ENCODE data around the gene IQGAP2.

IQGAP2 gene

GRCh38 chr5:76372323-76373054 is 30.6 kb upstream of the IQGAP2 start:
- Histone ChIP-seq H3K27me3 (replicated peaks) (no peaks in the 10 kb centered on the region), H3K36me3 (replicated peaks) (no peaks in the 10 kb centered on the region), H3K27ac (no peak overlapping the region), H3K4me3 (ENCODE audit: low read depth, low read length) (no peak overlapping the region)
- peak; percentile 93 for DNase-seq
- in situ Hi-C loops (cut with HindIII; ENCODE audit: low pct_ligation_motif_present, low sequenced_read_pairs) = no loop called here
- no peak for TF ChIP-seq CTCF (IDR thresholded peaks at IDR 0.05; ENCODE audit: low read depth, low read length, missing control alignments)

GRCh38 chr5:76376148-76376865 is 26.8 kb upstream of the IQGAP2 start:
- Histone ChIP-seq H3K27ac (no peak overlapping the region), H3K4me3 (ENCODE audit: low read depth, low read length) (no peak overlapping the region), H3K36me3 (replicated peaks) (no peaks in the 10 kb centered on the region), H3K27me3 (replicated peaks) (no peaks in the 10 kb centered on the region)
- DNase-seq = peak; percentile 53
- TF ChIP-seq CTCF (IDR thresholded peaks at IDR 0.05; ENCODE audit: low read depth, low read length, missing control alignments) = no peak
- in situ Hi-C loops (cut with HindIII; ENCODE audit: low pct_ligation_motif_present, low sequenced_read_pairs) = no loop called here

- H3K36me3 ChIP-seq (replicated peaks) = no peaks in the 10 kb centered on the region
- H3K27ac ChIP-seq = no peak overlapping the region
- H3K4me3 ChIP-seq (ENCODE audit: low read depth, low read length) = no peak overlapping the region
- in situ Hi-C loops (cut with HindIII; ENCODE audit: low pct_ligation_motif_present, low sequenced_read_pairs) = no loop called here
- TF ChIP-seq CTCF (IDR thresholded peaks at IDR 0.05; ENCODE audit: low read depth, low read length, missing control alignments) = no peak
- DNase-seq = no peak
- H3K27me3 ChIP-seq (replicated peaks) = no peaks in the 10 kb centered on the region
These were observed 26.2 kb upstream of the IQGAP2 start for GRCh38 chr5:76376866-76377230.

GRCh38 chr5:76378355-76378754 is 24.7 kb upstream of the IQGAP2 start:
- in situ Hi-C loops (cut with HindIII; ENCODE audit: low pct_ligation_motif_present, low sequenced_read_pairs) = no loop called here
- no peak overlapping the region for H3K4me3 ChIP-seq (ENCODE audit: low read depth, low read length)
- H3K27me3 ChIP-seq (replicated peaks) = no peaks in the 10 kb centered on the region
- no peak for DNase-seq
- no peak overlapping the region for H3K27ac ChIP-seq
- no peaks in the 10 kb centered on the region for H3K36me3 ChIP-seq (replicated peaks)
- no peak for TF ChIP-seq CTCF (IDR thresholded peaks at IDR 0.05; ENCODE audit: low read depth, low read length, missing control alignments)

GRCh38 chr5:76379316-76379715 is 23.8 kb upstream of the IQGAP2 start:
- no peak for TF ChIP-seq CTCF (IDR thresholded peaks at IDR 0.05; ENCODE audit: low read depth, low read length, missing control alignments)
- H3K36me3 ChIP-seq (replicated peaks) = no peaks in the 10 kb centered on the region
- no peak for DNase-seq
- in situ Hi-C loops (cut with HindIII; ENCODE audit: low pct_ligation_motif_present, low sequenced_read_pairs) = no loop called here
- H3K27me3 ChIP-seq (replicated peaks) = no peaks in the 10 kb centered on the region
- H3K4me3 ChIP-seq (ENCODE audit: low read depth, low read length) = no peak overlapping the region
- H3K27ac ChIP-seq = no peak overlapping the region

Measured in brain microvascular endothelial cell (primary cell).